Measurements from ENCODE around the gene INTS1. TPM values are rescaled to one million over a fixed set of nuclear protein-coding genes. Genes with fewer than 3 reads are reported as not detected.

Gene INTS1
- total RNA-seq, 1 experiment from 2014 or later = 71.8 TPM

DNA sequence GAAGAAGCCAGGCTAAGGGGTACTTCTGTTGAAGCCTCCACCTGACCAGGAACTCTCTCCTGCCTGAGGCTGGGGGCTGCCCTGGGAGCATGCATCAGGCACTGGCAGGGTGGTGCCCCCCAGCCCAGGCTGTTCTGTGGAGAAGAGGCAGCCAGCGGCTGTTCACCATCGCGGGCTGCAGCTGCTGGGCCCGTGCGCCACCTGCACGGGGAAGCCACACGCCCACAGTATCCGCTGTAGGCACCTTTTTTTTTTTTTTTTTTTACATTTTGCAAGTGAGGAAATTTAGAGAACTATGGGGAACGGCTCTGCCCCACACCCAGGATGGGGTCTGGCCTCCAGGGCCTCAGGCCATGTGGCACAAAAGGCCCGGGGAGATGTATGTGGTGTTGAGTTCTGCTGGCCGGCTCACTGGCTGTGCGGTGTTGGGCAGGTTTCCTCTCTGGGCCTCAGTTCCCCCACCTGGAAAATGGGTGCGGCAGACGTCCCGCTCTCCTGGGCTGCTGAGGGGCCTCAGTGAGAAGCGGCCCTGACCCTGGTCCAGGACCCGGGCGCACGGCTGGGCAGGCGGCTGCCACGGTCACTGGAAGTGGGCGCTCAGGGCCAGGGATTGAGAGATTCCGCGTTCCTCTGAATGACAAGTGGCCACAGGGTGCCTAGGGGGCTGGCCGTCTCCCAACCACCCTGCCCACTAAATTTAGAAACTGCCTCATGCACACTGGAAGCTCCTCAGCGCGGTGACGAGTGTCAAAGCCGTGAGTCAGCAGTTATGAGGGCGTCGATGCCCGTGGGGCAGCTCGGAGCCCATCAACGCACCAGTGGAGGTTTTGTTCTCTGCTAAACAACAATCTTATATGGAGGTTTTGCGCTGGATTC, 8.8 kb upstream of the INTS1 start:
- Histone ChIP-seq H3K27me3 (ENCODE audit: control insufficient read depth, insufficient read depth, low read length) (no peaks in the 10 kb centered on the region), H3K36me3 (replicated peaks; ENCODE audit: control insufficient read depth, insufficient read depth, low read length) (no peaks in the 10 kb centered on the region), H3K4me3 (ENCODE audit: insufficient read depth, low read depth, low read length) (no peak overlapping the region)
- DNase-seq = no peak

- H3K36me3 ChIP-seq (replicated peaks; ENCODE audit: control insufficient read depth, insufficient read depth, low read length) = no peaks in the 10 kb centered on the region
- H3K4me3 ChIP-seq (ENCODE audit: insufficient read depth, low read depth, low read length) = no peak overlapping the region
- no peaks in the 10 kb centered on the region for H3K27me3 ChIP-seq (ENCODE audit: control insufficient read depth, insufficient read depth, low read length)
- DNase-seq = no peak
Measured at GRCh38 chr7:1511444-1512422, 7.5 kb upstream of the INTS1 start.

DNA sequence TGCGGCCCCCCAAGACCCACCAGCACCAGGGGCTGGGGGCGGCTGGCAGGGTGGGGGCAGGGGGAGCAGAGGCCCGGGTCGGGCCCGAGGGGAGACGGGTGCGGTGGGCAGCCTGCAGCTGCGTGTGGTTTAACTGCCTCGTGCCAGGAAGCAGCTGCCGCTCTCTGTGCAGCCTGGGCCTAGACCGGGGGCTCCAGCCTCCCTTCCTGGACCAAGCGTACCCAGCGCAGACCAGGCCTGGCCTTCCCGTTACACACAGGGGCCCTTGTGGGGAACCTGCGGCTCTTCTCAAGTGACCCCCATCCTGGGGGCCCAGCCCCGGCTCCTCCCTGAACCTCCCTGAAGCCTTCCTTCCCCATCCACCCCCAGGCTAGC, 6.6 kb upstream of the INTS1 start:
- no peaks in the 10 kb centered on the region for H3K27me3 ChIP-seq (ENCODE audit: control insufficient read depth, insufficient read depth, low read length)
- no peak for DNase-seq
- H3K36me3 ChIP-seq (replicated peaks; ENCODE audit: control insufficient read depth, insufficient read depth, low read length) = no peaks in the 10 kb centered on the region
- H3K4me3 ChIP-seq (ENCODE audit: insufficient read depth, low read depth, low read length) = no peak overlapping the region

DNA sequence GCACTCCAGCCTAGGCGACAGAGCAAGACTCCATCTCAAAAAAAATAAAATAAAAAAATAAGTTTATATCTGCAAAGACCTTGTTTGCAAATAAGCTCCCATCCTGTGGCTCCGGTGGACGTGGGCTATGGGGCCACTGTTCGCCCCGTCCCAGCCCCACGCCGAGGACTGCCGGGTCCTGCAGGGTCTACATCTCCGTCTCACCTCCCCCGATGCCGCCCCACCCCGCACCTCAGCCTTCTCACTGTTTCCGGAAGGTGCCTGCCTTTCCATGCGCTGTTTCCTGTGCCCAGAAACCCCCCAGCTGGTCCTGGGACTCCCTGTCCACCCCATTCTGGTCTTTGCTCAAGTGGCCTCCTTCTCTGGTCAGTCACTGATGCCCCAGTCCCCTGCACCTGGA, 5.0 kb upstream of the INTS1 start:
- Histone ChIP-seq H3K27me3 (ENCODE audit: control insufficient read depth, insufficient read depth, low read length) (no peaks in the 10 kb centered on the region), H3K36me3 (replicated peaks; ENCODE audit: control insufficient read depth, insufficient read depth, low read length) (no peaks in the 10 kb centered on the region), H3K4me3 (ENCODE audit: insufficient read depth, low read depth, low read length) (no peak overlapping the region)
- DNase-seq = no peak

DNA sequence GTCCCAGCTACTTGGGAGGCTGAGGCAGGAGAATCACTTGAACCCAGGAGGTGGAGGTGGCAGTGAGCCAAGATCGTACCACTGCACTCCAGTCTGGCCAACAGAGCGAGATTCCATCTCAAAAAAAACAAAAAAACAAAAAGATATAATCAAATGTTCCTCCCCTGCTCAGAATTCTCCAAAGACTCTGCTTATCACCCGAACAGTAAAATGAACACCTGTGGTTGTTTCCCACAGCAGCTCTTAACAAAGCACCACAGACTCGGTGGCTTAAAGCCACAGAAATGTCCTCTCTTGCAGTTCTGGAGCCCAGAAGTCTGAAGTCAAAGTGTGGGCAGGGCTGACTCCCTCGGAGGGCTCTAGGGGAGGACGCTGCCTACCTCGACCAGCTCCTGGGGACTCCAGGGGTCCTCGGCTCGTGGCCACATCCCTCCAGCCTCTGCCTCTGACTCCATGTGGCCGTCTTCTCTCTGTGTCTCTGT, 4.1 kb upstream of the INTS1 start:
- no peak overlapping the region for H3K4me3 ChIP-seq (ENCODE audit: insufficient read depth, low read depth, low read length)
- DNase-seq = no peak
- no peaks in the 10 kb centered on the region for H3K27me3 ChIP-seq (ENCODE audit: control insufficient read depth, insufficient read depth, low read length)
- H3K36me3 ChIP-seq (replicated peaks; ENCODE audit: control insufficient read depth, insufficient read depth, low read length) = no peaks in the 10 kb centered on the region

- peak; percentile 79 for DNase-seq
- Histone ChIP-seq H3K36me3 (replicated peaks; ENCODE audit: control insufficient read depth, insufficient read depth, low read length) (peaks cover 11% of the 10 kb centered on the region), H3K27me3 (ENCODE audit: control insufficient read depth, insufficient read depth, low read length) (no peaks in the 10 kb centered on the region), H3K4me3 (ENCODE audit: insufficient read depth, low read depth, low read length) (no peak overlapping the region)
Measured at GRCh38 chr7:1505731-1506550, 1.8 kb upstream of the INTS1 start.

- DNase-seq = no peak
- Histone ChIP-seq H3K36me3 (replicated peaks; ENCODE audit: control insufficient read depth, insufficient read depth, low read length) (peaks cover 16% of the 10 kb centered on the region), H3K4me3 (ENCODE audit: insufficient read depth, low read depth, low read length) (peak overlapping the region; percentile 93), H3K27me3 (ENCODE audit: control insufficient read depth, insufficient read depth, low read length) (no peaks in the 10 kb centered on the region)
Measured at GRCh38 chr7:1503390-1503789, 799 bp downstream of the INTS1 start.

- H3K4me3 ChIP-seq (ENCODE audit: insufficient read depth, low read depth, low read length) = peak overlapping the region; percentile 93; the same call in 1 of the 2 replicates
- DNase-seq = no peak
Measured at GRCh38 chr7:1502845-1503244, 1.3 kb downstream of the INTS1 start.

DNA sequence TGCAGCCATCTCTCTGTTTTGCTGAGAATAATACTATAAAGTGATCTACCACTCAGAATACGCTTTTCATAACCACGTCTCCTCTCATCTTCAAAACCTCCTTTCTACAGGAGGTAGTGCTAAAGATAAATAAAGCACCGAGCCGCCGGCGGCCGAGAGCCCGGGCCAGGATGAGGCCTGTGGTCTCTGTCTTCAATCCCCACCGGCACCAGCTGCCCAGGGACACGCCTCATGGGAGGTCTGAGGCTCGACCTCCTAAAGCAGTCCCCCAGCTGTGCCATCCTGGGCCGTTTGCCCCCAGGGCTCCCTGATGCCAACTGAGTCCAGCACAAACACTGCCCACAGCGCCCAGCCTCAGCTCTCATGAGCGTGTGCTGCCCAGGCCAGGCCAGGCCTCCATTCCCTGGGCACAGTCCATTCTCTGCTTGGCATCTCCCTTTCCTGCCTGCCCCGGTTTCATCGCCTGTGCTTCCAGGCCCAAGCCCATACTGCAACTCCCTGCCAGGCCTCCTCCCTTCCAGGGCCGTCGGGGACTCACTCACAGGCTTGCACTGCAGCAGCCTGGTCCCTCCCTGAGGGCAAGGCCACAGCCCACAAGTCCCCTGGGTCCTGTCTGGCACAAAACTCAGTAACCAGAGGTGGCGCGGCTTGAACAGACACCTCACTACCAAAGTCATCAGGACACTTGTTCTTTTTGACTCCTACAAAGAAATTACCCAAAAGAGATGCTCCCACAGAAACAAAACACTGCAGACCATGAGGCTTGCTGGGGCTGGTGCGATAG, 2.5 kb downstream of the INTS1 start:
- no peak overlapping the region for H3K4me3 ChIP-seq (ENCODE audit: insufficient read depth, low read depth, low read length)

More at GRCh38 chr7:1502845-1503244, 1.3 kb downstream of the INTS1 start:
- peaks cover 17% of the 10 kb centered on the region for H3K36me3 ChIP-seq (replicated peaks; ENCODE audit: control insufficient read depth, insufficient read depth, low read length)
- H3K27me3 ChIP-seq (ENCODE audit: control insufficient read depth, insufficient read depth, low read length) = no peaks in the 10 kb centered on the region

DNA sequence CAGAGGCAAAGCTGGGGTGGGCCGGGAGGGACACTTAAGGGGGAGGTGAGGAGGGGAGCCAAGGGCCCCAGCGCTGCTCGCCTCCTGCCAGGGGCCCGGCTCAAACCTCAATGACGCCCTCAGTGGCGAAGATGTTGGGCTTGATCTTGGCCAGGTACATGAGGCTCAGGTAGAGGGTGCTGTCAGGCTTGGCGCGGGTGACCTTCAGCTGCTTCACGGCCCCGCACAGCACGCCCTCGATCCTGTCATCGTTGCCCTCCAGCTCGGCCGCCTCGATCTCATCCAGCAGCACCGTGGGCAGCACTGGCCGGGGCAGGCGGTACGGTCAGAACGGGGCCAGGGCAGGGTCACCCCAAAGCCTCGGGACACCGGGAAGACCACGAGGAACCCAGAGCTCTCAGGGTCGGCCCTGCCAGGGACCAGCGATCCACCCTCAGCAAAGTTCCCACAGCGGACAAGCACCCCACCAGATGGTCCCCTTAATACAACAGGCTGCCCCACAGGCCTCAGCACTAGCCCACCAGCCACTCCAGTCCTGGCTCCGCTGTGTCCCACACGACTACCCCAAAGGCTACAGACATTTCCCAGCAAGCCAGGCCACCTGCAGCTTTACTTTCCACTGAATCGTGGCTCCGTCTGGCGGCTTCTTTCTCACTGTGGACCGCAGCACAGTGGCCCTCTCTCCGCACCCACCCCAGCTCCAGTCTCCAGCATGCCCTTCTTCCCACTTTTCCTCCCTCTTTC, 4.0 kb downstream of the INTS1 start:
- Histone ChIP-seq H3K27me3 (ENCODE audit: control insufficient read depth, insufficient read depth, low read length) (no peaks in the 10 kb centered on the region), H3K4me3 (ENCODE audit: insufficient read depth, low read depth, low read length) (no peak overlapping the region), H3K36me3 (replicated peaks; ENCODE audit: control insufficient read depth, insufficient read depth, low read length) (peaks cover 22% of the 10 kb centered on the region)
- DNase-seq = no peak

More for the DNA sequence above, 2.5 kb downstream of the INTS1 start:
- Histone ChIP-seq H3K36me3 (replicated peaks; ENCODE audit: control insufficient read depth, insufficient read depth, low read length) (peaks cover 18% of the 10 kb centered on the region), H3K27me3 (ENCODE audit: control insufficient read depth, insufficient read depth, low read length) (no peaks in the 10 kb centered on the region)
- DNase-seq = no peak

DNA sequence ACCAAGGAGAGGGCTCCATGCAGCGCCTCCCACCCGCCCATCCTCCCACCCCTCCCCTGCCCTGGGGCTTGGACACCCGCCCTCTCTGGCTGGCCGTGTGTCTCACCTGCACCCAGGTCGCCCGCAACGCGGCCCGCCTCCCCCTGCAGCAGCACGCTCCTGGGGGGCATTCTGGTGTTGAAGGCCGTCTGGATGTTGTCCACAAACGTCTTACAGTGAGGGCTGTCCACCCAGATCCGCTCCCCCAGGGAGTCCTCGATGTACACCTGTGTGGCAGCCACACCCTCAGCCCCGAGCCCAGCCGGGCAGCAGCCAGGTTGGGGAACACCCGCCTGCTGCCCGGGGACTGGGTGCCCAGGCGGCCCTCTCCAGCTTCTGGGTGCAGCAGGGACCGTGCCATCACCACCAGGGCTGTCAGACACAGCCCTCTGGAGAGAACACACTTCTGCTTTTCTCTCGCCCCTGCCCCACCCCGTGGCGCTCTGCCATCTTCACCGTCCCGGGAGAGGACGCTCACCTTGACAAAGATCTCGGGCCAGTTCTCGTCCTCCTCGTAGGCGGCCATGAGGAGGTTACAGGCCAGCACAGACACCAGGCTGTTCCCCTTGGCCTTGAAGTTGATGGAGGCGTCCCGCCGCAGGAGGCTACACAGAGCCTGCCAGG, 4.7 kb downstream of the INTS1 start:
- no peak for DNase-seq
- H3K4me3 ChIP-seq (ENCODE audit: insufficient read depth, low read depth, low read length) = no peak overlapping the region
- H3K27me3 ChIP-seq (ENCODE audit: control insufficient read depth, insufficient read depth, low read length) = no peaks in the 10 kb centered on the region
- H3K36me3 ChIP-seq (replicated peaks; ENCODE audit: control insufficient read depth, insufficient read depth, low read length) = peaks cover 22% of the 10 kb centered on the region

DNA sequence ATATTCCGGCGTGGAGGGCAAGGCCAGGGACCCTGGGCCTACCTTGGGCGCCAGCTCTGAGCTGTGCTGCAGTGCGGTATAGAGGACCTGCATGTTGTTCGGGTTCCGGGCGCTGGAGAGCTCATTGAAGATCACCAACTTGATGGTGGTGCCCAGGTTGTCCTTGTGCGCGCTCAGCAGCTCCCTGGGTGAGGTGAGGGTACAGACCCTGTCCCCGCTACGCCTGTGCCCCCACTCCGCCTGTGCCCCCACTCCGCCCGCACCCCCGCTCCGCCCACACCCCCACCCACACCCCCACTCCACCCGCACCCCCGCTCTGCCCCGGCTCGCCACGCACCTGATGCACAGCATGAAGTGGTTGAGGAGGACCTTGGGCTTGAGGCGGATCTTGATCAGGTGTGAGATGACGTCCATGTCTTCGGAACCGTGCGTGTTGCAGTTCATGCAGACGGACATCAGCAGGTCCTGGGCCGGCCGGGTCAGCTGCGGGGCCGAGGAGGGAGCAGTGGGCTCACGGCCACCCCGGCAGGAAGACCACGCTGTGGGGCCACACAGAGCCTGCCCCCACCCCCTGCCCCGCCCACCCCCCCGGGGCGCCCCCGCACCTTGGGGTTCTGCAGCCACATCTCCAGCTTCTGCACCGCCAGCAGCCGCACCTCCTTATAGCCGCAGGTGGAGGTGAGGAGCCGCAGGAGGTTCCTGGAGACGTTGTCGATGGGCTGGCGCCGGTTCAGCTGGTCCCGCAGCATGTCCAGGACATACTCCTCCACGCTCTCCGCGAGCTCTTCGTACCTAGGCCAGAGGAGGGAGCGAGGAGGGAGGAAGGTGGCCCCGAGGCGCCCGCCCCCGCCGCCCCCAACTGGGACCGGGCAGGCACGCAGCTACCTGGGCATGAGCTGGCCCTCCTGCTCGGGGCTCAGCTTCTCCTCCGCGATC, 5.6 kb downstream of the INTS1 start:
- DNase-seq = no peak
- no peak overlapping the region for H3K4me3 ChIP-seq (ENCODE audit: insufficient read depth, low read depth, low read length)
- no peaks in the 10 kb centered on the region for H3K27me3 ChIP-seq (ENCODE audit: control insufficient read depth, insufficient read depth, low read length)
- H3K36me3 ChIP-seq (replicated peaks; ENCODE audit: control insufficient read depth, insufficient read depth, low read length) = peaks cover 24% of the 10 kb centered on the region

All from H7 (cell line).